GM12878 (cell line): ENCODE data around the gene NARF. TPM values are rescaled to one million over a fixed set of nuclear protein-coding genes. Genes with fewer than 3 reads are reported as not detected.

Experiments used
- BACH1 ChIP-seq: fragments of 450-650 bp; IDR thresholded peaks from 2 replicates; pipeline ENCODE4 v1.6.1; 2017; ENCODE audit warnings: mild to moderate bottlenecking, borderline replicate concordance
- HDAC6 ChIP-seq: fragments of 200-600 bp; sonication (generic); IDR thresholded peaks from one replicate; pipeline ENCODE4 v1.8.0; 2017; ENCODE audit warnings: antibody characterized with exemption; ENCODE audit not compliant: unreplicated experiment
- KLF5 ChIP-seq: fragments of 450-650 bp; IDR thresholded peaks from 2 replicates; pipeline ENCODE4 v1.6.1; 2014; ENCODE audit warnings: mild to moderate bottlenecking; ENCODE audit not compliant: partially characterized antibody
- MEF2B ChIP-seq: fragments of 450-650 bp; IDR thresholded peaks from 2 replicates; pipeline ENCODE4 v1.6.1; 2018; ENCODE audit warnings: mild to moderate bottlenecking, moderate library complexity; ENCODE audit not compliant: partially characterized antibody, poor library complexity, severe bottlenecking
- MYC ChIP-seq: IDR thresholded peaks from 2 replicates; pipeline ENCODE4 v1.6.1; 2011; ENCODE audit warnings: mild to moderate bottlenecking, low read length, moderate library complexity, inconsistent platforms; ENCODE audit not compliant: insufficient read depth, insufficient replicate concordance, insufficient read length, severe bottlenecking
- NR2F1 ChIP-seq: fragments of 450-650 bp; conservative IDR thresholded peaks from 2 replicates; pipeline ENCODE4 v1.6.1; 2017; ENCODE audit warnings: mild to moderate bottlenecking
- PAX8 ChIP-seq: fragments of 450-650 bp; IDR thresholded peaks from 2 replicates; pipeline ENCODE4 v1.6.1; 2017; ENCODE audit warnings: mild to moderate bottlenecking, moderate library complexity
- POU2F2 ChIP-seq: IDR thresholded peaks from 3 replicates; pipeline ENCODE4 v1.6.1; 2011; ENCODE audit warnings: low read depth, mild to moderate bottlenecking, low read length, borderline replicate concordance
- RBBP5 ChIP-seq: fragments of 200-600 bp; sonication (generic); conservative IDR thresholded peaks from 2 replicates; pipeline ENCODE4 v1.6.1; 2016
- RELA ChIP-seq: fragments of 450-650 bp; IDR thresholded peaks from 2 replicates; pipeline ENCODE4 v1.8.0; 2014; ENCODE audit warnings: borderline replicate concordance; ENCODE audit not compliant: partially characterized antibody
- RFX5 ChIP-seq: IDR thresholded peaks from 2 replicates; pipeline ENCODE4 v1.6.1; 2011; ENCODE audit warnings: low read depth, low read length, improper control_type of control experiment
- SPI1 ChIP-seq: IDR thresholded peaks from 2 replicates; pipeline ENCODE4 v1.6.1; 2011; ENCODE audit warnings: low read depth, mild to moderate bottlenecking, low read length, moderate library complexity, borderline replicate concordance; ENCODE audit not compliant: insufficient read depth
- TCF7 ChIP-seq: IDR thresholded peaks from 2 replicates; pipeline ENCODE4 v1.6.1; 2014; ENCODE audit warnings: antibody characterized with exemption, borderline replicate concordance
- polyA plus RNA-seq, 11 experiments: library from polyadenylated mRNA; depleted of rRNA in 4 of 11; unstranded in 6 of 11; stranded (reverse) in 5 of 11; fragments of >200 nt; fragmentation: Nextera tagmentation in 4 of 11; fragmentation: Illumina TruSeq in 1 of 11; extraction: Ambion mirVana in 4 of 11; extraction: Trizol in 1 of 11; gene quantifications; 1 replicate in 1 of 11; 2 replicates in 10 of 11; pipeline versions ENCODE4 v1.2.1 to v1.2.3, GENCODE V29; 2011 to 2016; ENCODE audit warnings: inconsistent platforms in 2 of 11, missing spikeins in 2 of 11, low read depth in 1 of 11
- total RNA-seq, 4 experiments: library from RNA; depleted of rRNA in 3 of 4; stranded (reverse); fragments of >200 nt in 3 of 4; fragmentation: Illumina TruSeq in 1 of 4; extraction: Trizol in 1 of 4; gene quantifications; 2 replicates each; pipeline versions ENCODE4 v1.2.1 to v1.2.3, GENCODE V29; 2013 to 2021
- TF ChIP-seq, protein P1 (sequence below): fragments of 450-650 bp; IDR thresholded peaks from 2 replicates; pipeline ENCODE4 v1.6.1; 2017; ENCODE audit warnings: mild to moderate bottlenecking, low read depth, inconsistent platforms; ENCODE audit not compliant: poor library complexity, severe bottlenecking
- TF ChIP-seq, protein P2 (sequence below): IDR thresholded peaks from 2 replicates; pipeline ENCODE4 v1.6.1; 2012; ENCODE audit warnings: low read depth, low read length, improper control_type of control experiment
- TF ChIP-seq, protein P3 (sequence below): fragments of 450-650 bp; IDR thresholded peaks from 2 replicates; pipeline ENCODE4 v1.6.1; 2018; ENCODE audit warnings: borderline replicate concordance, mild to moderate bottlenecking; ENCODE audit not compliant: partially characterized antibody
- TF ChIP-seq, protein P4 (sequence below): IDR thresholded peaks from 2 replicates; pipeline ENCODE4 v1.6.1; 2012; ENCODE audit warnings: mild to moderate bottlenecking, low read depth, low read length
- TF ChIP-seq, protein P5 (sequence below): fragments of 450-650 bp; IDR thresholded peaks from 2 replicates; pipeline ENCODE4 v1.6.1; 2016; ENCODE audit warnings: mild to moderate bottlenecking

NARF gene
- total and polyA plus RNA-seq, 10 of the 15 experiments (the other 5 are each of a cell fraction or from before 2014, with no cell fraction given), result 16.7 to 126 (median 47.5) TPM

DNA sequence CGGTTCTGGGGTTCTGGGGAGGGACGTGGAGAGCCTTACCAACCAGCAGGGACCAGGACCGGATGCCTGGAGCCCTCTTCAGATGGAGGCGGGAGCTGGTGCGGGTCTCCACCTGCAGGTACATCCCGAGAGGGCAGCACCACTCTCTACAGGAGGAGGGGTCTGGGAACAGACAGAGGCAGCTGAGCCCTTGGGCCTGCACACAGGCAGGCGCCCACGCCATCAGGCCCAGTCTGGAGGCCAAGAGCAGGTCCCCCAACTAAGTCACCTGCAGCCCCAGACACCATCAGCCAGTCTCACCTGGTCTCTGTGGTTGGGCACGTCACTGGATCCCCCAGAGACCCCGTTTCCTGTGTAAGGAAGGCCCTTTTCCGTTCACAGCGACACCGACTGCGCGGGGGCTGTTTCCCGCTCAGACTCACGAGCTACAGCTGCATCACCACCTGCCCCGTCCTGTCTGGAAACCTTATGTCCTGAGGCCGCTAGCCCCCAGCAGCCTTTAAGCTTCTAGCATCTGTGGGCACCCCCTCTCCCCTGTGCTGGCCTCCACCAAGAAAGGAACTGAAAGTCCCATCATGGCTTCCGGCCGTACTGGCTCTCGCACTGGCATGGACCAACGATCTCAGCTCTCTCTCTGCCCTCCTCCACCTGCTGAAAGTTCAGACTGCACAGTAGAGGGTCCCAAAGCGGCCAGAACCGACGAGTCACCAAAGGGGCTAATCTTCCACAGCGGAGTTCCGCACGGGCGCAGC, 9.2 kb upstream of the NARF start (continued):
- TF ChIP-seq, protein P1, sequence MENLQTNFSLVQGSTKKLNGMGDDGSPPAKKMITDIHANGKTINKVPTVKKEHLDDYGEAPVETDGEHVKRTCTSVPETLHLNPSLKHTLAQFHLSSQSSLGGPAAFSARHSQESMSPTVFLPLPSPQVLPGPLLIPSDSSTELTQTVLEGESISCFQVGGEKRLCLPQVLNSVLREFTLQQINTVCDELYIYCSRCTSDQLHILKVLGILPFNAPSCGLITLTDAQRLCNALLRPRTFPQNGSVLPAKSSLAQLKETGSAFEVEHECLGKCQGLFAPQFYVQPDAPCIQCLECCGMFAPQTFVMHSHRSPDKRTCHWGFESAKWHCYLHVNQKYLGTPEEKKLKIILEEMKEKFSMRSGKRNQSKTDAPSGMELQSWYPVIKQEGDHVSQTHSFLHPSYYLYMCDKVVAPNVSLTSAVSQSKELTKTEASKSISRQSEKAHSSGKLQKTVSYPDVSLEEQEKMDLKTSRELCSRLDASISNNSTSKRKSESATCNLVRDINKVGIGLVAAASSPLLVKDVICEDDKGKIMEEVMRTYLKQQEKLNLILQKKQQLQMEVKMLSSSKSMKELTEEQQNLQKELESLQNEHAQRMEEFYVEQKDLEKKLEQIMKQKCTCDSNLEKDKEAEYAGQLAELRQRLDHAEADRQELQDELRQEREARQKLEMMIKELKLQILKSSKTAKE, result peak; percentile 73
- TF ChIP-seq, protein P2, sequence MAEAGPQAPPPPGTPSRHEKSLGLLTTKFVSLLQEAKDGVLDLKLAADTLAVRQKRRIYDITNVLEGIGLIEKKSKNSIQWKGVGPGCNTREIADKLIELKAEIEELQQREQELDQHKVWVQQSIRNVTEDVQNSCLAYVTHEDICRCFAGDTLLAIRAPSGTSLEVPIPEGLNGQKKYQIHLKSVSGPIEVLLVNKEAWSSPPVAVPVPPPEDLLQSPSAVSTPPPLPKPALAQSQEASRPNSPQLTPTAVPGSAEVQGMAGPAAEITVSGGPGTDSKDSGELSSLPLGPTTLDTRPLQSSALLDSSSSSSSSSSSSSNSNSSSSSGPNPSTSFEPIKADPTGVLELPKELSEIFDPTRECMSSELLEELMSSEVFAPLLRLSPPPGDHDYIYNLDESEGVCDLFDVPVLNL, result no peak
- TF ChIP-seq POU2F2, result peak; percentile 39; the same call in 1 of the 3 replicates
- TF ChIP-seq PAX8, result no peak
- no peak for TF ChIP-seq RBBP5
- peak; percentile 99 for TF ChIP-seq SPI1
- TF ChIP-seq HDAC6, result no peak
- no peak; the same call in 1 of the 2 replicates for TF ChIP-seq NR2F1
- TF ChIP-seq, protein P3, sequence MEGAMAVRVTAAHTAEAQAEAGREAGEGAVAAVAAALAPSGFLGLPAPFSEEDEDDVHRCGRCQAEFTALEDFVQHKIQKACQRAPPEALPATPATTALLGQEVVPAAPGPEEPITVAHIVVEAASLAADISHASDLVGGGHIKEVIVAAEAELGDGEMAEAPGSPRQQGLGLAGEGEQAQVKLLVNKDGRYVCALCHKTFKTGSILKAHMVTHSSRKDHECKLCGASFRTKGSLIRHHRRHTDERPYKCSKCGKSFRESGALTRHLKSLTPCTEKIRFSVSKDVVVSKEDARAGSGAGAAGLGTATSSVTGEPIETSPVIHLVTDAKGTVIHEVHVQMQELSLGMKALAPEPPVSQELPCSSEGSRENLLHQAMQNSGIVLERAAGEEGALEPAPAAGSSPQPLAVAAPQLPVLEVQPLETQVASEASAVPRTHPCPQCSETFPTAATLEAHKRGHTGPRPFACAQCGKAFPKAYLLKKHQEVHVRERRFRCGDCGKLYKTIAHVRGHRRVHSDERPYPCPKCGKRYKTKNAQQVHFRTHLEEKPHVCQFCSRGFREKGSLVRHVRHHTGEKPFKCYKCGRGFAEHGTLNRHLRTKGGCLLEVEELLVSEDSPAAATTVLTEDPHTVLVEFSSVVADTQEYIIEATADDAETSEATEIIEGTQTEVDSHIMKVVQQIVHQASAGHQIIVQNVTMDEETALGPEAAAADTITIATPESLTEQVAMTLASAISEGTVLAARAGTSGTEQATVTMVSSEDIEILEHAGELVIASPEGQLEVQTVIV, result no peak
- TF ChIP-seq BACH1, result peak; percentile 63; the same call in 1 of the 2 replicates
- no peak for TF ChIP-seq RFX5
- TF ChIP-seq MEF2B, result peak; percentile 97
- TF ChIP-seq MYC, result no peak
- peak; percentile 82 for TF ChIP-seq KLF5
- TF ChIP-seq TCF7, result no peak
- TF ChIP-seq, protein P4, sequence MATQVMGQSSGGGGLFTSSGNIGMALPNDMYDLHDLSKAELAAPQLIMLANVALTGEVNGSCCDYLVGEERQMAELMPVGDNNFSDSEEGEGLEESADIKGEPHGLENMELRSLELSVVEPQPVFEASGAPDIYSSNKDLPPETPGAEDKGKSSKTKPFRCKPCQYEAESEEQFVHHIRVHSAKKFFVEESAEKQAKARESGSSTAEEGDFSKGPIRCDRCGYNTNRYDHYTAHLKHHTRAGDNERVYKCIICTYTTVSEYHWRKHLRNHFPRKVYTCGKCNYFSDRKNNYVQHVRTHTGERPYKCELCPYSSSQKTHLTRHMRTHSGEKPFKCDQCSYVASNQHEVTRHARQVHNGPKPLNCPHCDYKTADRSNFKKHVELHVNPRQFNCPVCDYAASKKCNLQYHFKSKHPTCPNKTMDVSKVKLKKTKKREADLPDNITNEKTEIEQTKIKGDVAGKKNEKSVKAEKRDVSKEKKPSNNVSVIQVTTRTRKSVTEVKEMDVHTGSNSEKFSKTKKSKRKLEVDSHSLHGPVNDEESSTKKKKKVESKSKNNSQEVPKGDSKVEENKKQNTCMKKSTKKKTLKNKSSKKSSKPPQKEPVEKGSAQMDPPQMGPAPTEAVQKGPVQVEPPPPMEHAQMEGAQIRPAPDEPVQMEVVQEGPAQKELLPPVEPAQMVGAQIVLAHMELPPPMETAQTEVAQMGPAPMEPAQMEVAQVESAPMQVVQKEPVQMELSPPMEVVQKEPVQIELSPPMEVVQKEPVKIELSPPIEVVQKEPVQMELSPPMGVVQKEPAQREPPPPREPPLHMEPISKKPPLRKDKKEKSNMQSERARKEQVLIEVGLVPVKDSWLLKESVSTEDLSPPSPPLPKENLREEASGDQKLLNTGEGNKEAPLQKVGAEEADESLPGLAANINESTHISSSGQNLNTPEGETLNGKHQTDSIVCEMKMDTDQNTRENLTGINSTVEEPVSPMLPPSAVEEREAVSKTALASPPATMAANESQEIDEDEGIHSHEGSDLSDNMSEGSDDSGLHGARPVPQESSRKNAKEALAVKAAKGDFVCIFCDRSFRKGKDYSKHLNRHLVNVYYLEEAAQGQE, result no peak
- TF ChIP-seq RELA, result no peak
- TF ChIP-seq, protein P5, sequence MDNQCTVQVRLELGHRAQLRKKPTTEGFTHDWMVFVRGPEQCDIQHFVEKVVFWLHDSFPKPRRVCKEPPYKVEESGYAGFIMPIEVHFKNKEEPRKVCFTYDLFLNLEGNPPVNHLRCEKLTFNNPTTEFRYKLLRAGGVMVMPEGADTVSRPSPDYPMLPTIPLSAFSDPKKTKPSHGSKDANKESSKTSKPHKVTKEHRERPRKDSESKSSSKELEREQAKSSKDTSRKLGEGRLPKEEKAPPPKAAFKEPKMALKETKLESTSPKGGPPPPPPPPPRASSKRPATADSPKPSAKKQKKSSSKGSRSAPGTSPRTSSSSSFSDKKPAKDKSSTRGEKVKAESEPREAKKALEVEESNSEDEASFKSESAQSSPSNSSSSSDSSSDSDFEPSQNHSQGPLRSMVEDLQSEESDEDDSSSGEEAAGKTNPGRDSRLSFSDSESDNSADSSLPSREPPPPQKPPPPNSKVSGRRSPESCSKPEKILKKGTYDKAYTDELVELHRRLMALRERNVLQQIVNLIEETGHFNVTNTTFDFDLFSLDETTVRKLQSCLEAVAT, result peak; percentile 71
